HG03558 (cell line): ENCODE results near the gene BICRAL.
A peak's percentile ranks its signal among the peaks of the same experiment; 100 is the strongest.

Experiments
- ATAC-seq: cut with Tn5 transposase; IDR thresholded peaks from one replicate; pipeline ENCODE4 v1.9.1; 2021; ENCODE audit warnings: moderate number of reproducible peaks; ENCODE audit not compliant: unreplicated experiment; ENCODE audit errors: extremely low read depth

Gene BICRAL

DNA sequence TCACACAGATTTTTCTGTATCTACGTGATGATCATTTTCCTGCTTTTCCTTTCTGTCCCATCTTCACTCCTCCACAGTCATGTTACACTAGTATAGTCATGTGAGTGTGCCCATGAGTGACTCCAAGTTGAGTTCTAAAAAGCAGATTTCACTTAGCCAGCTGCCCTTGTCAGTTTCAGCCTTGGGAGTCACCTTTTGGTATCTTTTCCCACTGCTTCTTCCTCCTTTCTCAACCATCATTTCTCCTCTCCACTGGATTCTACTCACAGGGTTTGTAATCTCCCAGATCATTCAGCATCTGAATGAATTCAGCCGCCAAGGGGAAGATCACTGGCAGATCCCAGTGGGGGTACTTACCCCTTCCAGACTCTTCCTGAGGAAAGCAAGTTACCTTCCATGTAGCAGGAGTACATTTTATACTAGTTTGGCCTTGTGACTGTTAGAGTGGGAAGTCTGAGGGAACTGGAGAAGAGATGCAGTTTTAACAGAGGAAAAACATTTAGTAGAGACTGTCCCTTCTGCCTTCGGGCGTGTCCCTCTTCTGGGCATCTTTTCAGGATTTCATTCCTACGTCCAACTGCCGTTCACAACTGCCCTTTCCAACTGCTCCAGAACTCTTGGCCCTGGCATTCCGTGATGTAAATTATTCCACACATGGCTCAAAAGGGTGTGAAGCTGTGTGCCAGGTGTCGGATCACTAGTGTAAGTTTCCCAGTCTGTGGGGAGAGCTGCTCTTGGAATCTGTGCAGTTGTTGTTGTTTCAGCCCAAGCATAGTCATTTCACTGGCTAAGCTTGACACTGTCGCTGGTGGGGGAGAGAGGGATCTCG, 38.9 kb downstream of the BICRAL start:
- ATAC-seq, result no peak

- no peak for ATAC-seq
Measured at GRCh38 chr6:42821341-42821668, 39.5 kb downstream of the BICRAL start.

GRCh38 chr6:42821846-42822245, 40.0 kb downstream of the BICRAL start:
- no peak for ATAC-seq

GRCh38 chr6:42829561-42830092, 47.8 kb downstream of the BICRAL start:
- ATAC-seq, result no peak

GRCh38 chr6:42831237-42831636, 49.4 kb downstream of the BICRAL start:
- ATAC-seq, result no peak

DNA sequence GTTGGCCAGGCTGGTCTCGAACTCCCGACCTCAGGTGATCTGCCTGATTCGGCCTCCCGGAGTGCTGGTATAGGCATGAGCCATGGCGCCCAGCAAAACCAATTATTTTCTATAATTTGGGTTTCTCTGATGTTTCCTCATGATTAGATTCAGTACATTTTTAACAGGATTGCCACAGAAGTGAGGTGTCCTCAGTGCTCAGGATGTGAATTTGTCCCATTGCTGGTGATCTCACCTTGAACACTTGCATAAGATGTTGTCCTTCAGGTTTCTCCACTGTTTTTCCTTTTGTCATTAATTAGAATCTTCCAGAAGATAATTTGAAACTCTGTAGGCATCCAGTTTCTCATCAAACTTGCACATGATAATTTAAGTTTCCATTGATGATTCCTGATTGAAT, 52.2 kb downstream of the BICRAL start:
- ATAC-seq, result no peak

DNA sequence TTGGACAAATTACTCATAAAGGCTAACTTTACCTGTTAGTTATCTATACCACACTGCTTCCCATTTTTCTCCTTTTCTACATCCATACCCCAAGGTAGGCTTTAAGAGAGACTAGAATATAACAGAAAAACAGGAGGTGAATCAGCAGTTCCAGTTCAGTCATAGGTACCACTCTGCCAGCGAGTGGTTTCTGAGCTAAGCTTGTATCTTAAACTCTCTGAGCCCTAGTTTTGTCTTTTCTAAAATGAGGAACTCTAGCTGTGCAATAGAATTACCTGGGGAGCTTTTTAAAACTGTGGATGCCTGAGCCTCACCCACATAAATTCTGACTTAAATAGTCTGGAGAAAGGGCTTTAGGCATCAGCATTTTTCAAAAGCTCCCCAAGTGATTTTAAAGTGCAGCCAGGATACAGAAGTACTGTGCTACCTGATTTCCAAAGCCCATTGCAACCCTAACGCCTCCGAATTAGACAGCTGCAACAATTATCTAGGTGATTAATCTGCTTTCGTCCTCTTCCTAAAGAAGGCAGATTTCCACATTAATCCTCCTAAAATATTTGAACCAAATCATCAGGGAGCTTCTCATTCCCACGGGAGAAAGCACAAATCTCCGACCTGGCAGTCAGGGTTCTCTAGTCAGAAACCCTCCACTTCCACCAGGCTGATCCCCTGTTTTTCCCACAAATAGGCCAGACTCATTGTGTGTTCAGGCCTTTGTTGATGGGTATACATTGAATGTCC, 60.2 kb downstream of the BICRAL start:
- no peak for ATAC-seq

GRCh38 chr6:42845327-42845694, 63.5 kb downstream of the BICRAL start:
- no peak for ATAC-seq

DNA sequence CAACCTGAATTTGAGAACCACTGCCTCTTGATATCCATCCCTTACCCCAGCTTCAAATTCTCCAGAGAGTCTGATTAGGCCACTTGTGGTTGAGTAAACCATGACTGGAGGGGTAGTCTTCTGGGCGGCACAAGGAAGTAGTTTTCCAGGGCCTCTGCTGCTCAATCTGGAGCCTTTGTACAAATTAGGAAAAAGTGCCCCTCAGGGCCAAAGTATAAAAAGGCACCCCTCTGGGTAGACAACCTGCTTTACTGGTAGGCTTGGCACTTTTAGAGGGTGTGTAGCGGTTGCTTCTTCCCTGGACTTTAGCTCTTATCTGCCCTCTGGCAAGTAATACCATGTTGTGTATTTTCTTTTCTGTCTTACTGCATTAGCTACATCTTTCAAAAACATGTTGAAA, 64.7 kb downstream of the BICRAL start:
- no peak for ATAC-seq

GRCh38 chr6:42848700-42849099, 66.8 kb downstream of the BICRAL start:
- no peak for ATAC-seq

DNA sequence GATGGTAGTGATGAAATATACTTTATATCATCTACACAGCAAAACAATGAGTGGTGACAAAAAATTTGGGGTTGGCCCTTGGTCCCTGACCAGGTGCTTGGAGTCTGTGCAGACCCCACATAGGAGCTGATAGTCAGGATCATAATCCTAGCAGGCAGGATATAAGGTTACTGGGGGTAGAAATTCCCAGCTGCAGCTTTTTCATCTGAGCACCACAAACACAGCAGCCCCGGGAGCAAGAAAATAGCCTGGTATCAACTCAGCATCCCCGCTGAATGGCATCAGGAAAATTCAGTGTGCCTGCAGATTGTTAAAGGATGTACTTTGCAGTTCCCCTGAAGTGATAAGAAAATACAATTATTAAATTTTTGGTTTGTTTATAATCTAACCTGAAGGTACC, 69.7 kb downstream of the BICRAL start:
- ATAC-seq, result no peak

- no peak for ATAC-seq
Measured at GRCh38 chr6:42860036-42860435, 78.2 kb downstream of the BICRAL start.

GRCh38 chr6:42860481-42860880, 78.6 kb downstream of the BICRAL start:
- no peak for ATAC-seq

DNA sequence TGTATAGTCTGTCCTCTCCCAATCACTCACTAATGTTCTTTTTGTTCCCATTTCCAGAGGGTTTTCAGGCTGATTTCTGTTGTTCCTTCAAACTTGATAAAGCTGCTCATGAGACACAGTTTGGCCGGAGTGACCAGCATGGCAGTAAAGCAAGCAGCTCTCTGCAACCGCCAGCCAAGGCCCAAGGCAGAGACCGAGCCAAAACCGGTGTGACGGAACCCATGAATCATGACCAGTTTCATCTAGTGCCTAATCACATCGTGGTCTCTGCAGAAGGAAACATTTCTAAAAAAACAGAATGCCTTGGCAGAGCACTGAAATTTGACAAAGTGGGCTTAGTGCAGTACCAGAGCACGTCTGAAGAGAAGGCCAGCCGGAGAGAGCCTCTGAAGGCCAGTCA, 82.8 kb downstream of the BICRAL start:
- no peak for ATAC-seq

DNA sequence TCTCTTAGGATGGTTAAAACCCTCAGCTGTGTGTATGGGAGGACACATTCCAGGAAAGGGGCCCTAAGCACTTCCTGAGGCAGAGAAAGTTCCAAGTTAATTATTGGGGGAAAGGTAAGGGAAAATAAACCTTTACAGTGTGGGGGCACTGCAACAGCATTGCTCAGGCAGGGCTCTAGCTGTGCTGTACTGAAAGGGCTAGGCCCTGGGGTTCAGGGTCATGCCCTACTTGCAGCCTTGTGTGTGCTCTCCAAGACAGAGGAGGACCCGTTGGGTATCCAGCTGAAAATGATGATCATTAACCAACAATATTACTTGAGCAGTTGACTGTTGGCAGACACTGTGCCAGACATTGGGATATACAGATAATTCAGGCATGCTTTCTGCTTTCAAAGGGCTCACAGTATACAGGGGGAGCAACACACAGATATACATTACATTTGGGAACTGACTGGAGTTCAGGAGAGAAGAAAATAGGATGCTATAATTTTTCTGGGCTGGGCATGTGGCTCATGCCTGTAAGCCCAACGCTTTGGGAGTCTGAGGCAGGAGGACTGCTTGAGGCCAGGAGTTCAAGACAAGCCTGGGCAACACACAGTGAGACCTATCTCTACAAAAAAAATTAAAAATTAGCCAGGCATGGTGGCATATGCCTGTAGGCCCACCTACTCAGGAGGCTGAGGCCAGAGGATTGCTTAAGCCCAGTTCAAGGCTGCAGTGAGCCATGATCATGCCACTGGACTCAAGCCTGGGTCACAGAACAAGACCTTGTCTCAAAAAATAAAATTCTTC, 88.5 kb downstream of the BICRAL start:
- ATAC-seq, result no peak

DNA sequence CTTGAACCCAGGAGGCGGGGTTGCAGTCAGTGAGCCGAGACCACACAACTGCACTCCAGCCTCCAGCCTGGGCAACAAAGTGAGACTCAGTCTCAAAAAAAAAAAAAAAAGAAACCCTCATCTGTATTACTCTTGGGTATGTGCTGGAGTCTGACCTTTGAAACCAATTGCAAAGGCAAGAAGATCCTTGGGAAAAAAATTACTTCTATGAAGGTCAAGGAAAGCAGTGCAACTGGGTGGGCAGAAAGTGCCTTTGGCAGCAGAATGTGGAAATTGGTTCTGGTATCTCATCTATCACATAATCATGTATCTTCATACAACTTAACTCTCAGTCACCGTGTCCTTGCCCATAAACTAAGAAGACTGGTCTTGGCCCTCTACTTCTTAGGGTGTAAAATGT, 89.9 kb downstream of the BICRAL start:
- ATAC-seq, result no peak

DNA sequence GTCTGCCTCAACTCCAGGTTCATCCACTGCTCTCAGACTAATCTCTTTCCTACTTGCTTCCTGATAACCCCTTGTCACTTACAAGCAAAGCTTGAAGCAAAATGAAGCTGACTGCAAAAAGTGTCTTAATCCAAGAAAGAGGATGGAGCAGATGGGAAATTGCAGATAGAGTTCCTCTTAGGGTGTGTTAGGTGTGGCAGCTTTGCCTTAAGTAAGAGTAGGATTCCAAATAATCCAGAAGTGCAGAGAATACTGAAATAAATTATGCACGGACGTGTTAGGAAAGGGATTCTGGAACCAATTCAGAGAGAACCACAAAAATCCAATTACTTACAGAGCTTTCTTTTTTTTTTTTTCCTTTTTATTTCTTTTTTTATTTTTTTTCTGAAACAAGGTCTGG, 91.5 kb downstream of the BICRAL start:
- no peak for ATAC-seq

- ATAC-seq, result no peak
Measured at GRCh38 chr6:42877695-42878094, 95.8 kb downstream of the BICRAL start.

GRCh38 chr6:42879372-42880239, 97.8 kb downstream of the BICRAL start, which contains the start of gene RPL7L1:
Gene RPL7L1, plus strand, starts transcription at chr6:42879616. Its CDS starts 295 bp downstream, at chr6:42879911.
- peak; percentile 64 for ATAC-seq
